OCI-LY7 (cell line): ENCODE measurements around the gene MAP3K13. TPM values are rescaled to one million over a fixed set of nuclear protein-coding genes. Genes with fewer than 3 reads are reported as not detected.

Experiments
- BruUV-seq: library from RNA; stranded (reverse); fragments of 400-500 nt; replicated peaks from 2 replicates; lab custom pipeline; 2021; lab: Mats Ljungman, UMichigan
- CTCF ChIA-PET: fragments of 300-600 bp; sonication (Branson Sonifier 250); formaldehyde crosslinking; loops from one replicate; lab custom pipeline; 2022; ENCODE audit warnings: antibody characterized with exemption; ENCODE audit not compliant: unreplicated experiment; lab: Charles Lee
- POLR2A ChIA-PET: fragments of 300-600 bp; sonication (Branson Sonifier 250); formaldehyde crosslinking; loops from one replicate; lab custom pipeline; 2022; ENCODE audit warnings: antibody characterized with exemption; lab: Charles Lee
- DNase-seq: peaks from one replicate; pipeline ENCODE4 v3.0.0-alpha.2; 2015; ENCODE audit warnings: low spot score
- H2AFZ ChIP-seq: fragments of 200-600 bp; sonication (generic), shearing (Covaris generic); 2 replicates; pipeline ENCODE4 v1.6.1; 2014; ENCODE audit warnings: mild to moderate bottlenecking, antibody characterized with exemption, low read length, moderate library complexity
- H3K27ac ChIP-seq: fragments of 200-600 bp; sonication (generic); 2 replicates; pipeline ENCODE4 v1.5.1; 2014; ENCODE audit warnings: mixed run types, low read depth, mild to moderate bottlenecking, moderate library complexity, low read length, inconsistent platforms; ENCODE audit not compliant: poor library complexity, severe bottlenecking
- H3K36me3 ChIP-seq: fragments of 200-600 bp; sonication (generic); 2 replicates; pipeline ENCODE4 v1.6.1; 2014; ENCODE audit warnings: mild to moderate bottlenecking, antibody characterized with exemption, low read length, moderate library complexity, mixed read lengths; ENCODE audit not compliant: insufficient read depth
- H3K4me1 ChIP-seq: fragments of 200-600 bp; sonication (generic); 2 replicates; pipeline ENCODE4 v1.5.1; 2014; ENCODE audit warnings: mild to moderate bottlenecking, low read length; ENCODE audit not compliant: insufficient read depth, poor library complexity, severe bottlenecking
- H3K4me2 ChIP-seq: fragments of 200-600 bp; sonication (generic); 2 replicates; pipeline ENCODE4 v1.6.1; 2014; ENCODE audit warnings: mild to moderate bottlenecking, low read length
- H3K4me3 ChIP-seq: fragments of 200-600 bp; sonication (generic); 2 replicates; pipeline ENCODE4 v1.5.1; 2014; ENCODE audit warnings: mild to moderate bottlenecking, low read depth, low read length; ENCODE audit not compliant: poor library complexity, severe bottlenecking
- H3K79me2 ChIP-seq: fragments of 200-600 bp; sonication (generic); 2 replicates; pipeline ENCODE4 v1.6.1; 2016; ENCODE audit warnings: low read depth, mild to moderate bottlenecking, low read length, moderate library complexity, mixed read lengths; ENCODE audit not compliant: insufficient read depth
- H3K9me2 ChIP-seq: fragments of 200-600 bp; sonication (generic); 2 replicates; pipeline ENCODE4 v1.6.1; 2016; ENCODE audit warnings: mild to moderate bottlenecking, low read length, mixed read lengths; ENCODE audit not compliant: insufficient read depth
- H3K9me3 ChIP-seq: fragments of 200-600 bp; sonication (generic); 2 replicates; pipeline ENCODE4 v1.6.1; 2014; ENCODE audit warnings: mild to moderate bottlenecking, mixed run types, low read length, mixed read lengths
- H4K20me1 ChIP-seq: fragments of 200-600 bp; sonication (generic); 2 replicates; pipeline ENCODE4 v1.6.1; 2014; ENCODE audit warnings: mild to moderate bottlenecking, antibody characterized with exemption, low read length, moderate library complexity, mixed read lengths; ENCODE audit not compliant: insufficient read depth
- EZH2phosphoT487 ChIP-seq: fragments of 200-600 bp; sonication (generic); IDR thresholded peaks from 2 replicates; pipeline ENCODE4 v1.6.1; 2018; ENCODE audit warnings: low read depth, borderline replicate concordance, mild to moderate bottlenecking, mixed run types, antibody characterized with exemption, low read length, moderate library complexity, mixed read lengths
- intact Hi-C: fragments of 100-400 bp; cut with micrococcal nuclease; formaldehyde crosslinking; loops from one replicate; pipeline ENCODE4 v1.10.0; 2022; ENCODE audit not compliant: unreplicated experiment
- total RNA-seq, 2 experiments: library from RNA; depleted of rRNA in 1 of 2; stranded (reverse); fragments of >200 nt in 1 of 2; shearing (Covaris generic) in 1 of 2; gene quantifications; 2 replicates each; pipeline ENCODE4 v1.2.3, GENCODE V29; 2014 to 2022
- TF ChIP-seq, protein P1 (sequence below): fragments of 200-600 bp; sonication (generic); conservative IDR thresholded peaks from 2 replicates; pipeline ENCODE4 v1.5.1; 2014; ENCODE audit warnings: mild to moderate bottlenecking, antibody characterized with exemption, low read length, moderate library complexity, mixed read lengths

MAP3K13 gene
- total RNA-seq, 2 experiments from 2014 or later, result 7.6 to 15.0 TPM

DNA sequence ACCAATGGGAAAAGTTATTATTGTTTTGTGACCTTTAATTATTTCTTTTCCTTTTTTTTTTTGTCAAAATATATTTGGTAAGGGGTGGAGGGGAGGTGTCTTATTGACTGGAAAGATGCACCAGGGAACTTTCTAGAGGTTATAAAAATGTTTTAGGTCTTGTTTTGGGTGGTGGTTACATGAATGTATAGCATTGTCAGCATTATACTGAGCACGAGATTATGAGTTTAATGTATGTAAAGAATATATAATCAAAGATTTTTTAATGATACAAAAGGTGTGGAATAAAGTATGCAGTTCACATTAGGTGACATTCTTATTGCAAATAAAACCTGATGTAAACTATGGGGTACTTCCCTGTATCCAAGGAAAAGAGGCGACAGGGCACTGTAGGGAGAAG lies 23.0 kb upstream of the MAP3K13 start:
- ChIA-PET POLR2A (no interaction called here), CTCF (no interaction called here)
- DNase-seq, result no peak
- Histone ChIP-seq H3K27ac (no peak overlapping the region), H3K4me2 (no peak overlapping the region), H2AFZ (no peak overlapping the region), H4K20me1 (no peaks in the 10 kb centered on the region), H3K9me3 (no peaks in the 10 kb centered on the region), H3K4me3 (no peak overlapping the region), H3K9me2 (no peaks in the 10 kb centered on the region), H3K36me3 (no peaks in the 10 kb centered on the region), H3K4me1 (no peaks in the 10 kb centered on the region), H3K79me2 (no peaks in the 10 kb centered on the region)
- BruUV-seq, result no TSS peak
- intact Hi-C loops, result no loop called here
- TF ChIP-seq, protein P1, sequence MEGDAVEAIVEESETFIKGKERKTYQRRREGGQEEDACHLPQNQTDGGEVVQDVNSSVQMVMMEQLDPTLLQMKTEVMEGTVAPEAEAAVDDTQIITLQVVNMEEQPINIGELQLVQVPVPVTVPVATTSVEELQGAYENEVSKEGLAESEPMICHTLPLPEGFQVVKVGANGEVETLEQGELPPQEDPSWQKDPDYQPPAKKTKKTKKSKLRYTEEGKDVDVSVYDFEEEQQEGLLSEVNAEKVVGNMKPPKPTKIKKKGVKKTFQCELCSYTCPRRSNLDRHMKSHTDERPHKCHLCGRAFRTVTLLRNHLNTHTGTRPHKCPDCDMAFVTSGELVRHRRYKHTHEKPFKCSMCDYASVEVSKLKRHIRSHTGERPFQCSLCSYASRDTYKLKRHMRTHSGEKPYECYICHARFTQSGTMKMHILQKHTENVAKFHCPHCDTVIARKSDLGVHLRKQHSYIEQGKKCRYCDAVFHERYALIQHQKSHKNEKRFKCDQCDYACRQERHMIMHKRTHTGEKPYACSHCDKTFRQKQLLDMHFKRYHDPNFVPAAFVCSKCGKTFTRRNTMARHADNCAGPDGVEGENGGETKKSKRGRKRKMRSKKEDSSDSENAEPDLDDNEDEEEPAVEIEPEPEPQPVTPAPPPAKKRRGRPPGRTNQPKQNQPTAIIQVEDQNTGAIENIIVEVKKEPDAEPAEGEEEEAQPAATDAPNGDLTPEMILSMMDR, result no peak
- no peak for TF ChIP-seq EZH2phosphoT487

DNA sequence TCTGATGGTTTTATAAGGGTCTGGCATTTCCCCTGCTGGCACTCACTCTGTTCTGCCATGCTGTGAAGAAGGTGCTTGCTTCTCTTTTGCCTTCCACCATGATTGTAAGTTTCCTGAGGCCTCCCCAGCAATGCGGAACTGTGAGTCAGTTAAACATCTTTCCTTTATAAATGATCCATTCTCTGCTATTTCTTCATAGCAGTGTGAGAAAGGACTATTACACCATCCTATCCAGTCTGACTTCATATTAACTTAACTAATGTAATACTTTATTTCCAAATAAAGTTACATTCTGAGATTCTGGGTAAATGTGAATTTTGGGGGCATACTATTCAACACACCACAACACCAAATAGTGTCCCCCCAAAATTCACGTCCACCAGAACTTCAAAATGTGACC lies 22.2 kb upstream of the MAP3K13 start:
- no peaks in the 10 kb centered on the region for H3K9me3 ChIP-seq
- no peaks in the 10 kb centered on the region for H3K4me1 ChIP-seq
- no peak for DNase-seq
- H2AFZ ChIP-seq, result no peak overlapping the region
- intact Hi-C loops, result no loop called here
- H3K36me3 ChIP-seq, result no peaks in the 10 kb centered on the region
- CTCF ChIA-PET, result no interaction called here
- no peak overlapping the region for H3K4me3 ChIP-seq
- TF ChIP-seq EZH2phosphoT487, result no peak
- TF ChIP-seq, protein P1, result no peak
- BruUV-seq, result no TSS peak
- no peak overlapping the region for H3K27ac ChIP-seq
- POLR2A ChIA-PET, result no interaction called here
- H3K4me2 ChIP-seq, result no peak overlapping the region
- no peaks in the 10 kb centered on the region for H4K20me1 ChIP-seq
- no peaks in the 10 kb centered on the region for H3K79me2 ChIP-seq
- H3K9me2 ChIP-seq, result no peaks in the 10 kb centered on the region

DNA sequence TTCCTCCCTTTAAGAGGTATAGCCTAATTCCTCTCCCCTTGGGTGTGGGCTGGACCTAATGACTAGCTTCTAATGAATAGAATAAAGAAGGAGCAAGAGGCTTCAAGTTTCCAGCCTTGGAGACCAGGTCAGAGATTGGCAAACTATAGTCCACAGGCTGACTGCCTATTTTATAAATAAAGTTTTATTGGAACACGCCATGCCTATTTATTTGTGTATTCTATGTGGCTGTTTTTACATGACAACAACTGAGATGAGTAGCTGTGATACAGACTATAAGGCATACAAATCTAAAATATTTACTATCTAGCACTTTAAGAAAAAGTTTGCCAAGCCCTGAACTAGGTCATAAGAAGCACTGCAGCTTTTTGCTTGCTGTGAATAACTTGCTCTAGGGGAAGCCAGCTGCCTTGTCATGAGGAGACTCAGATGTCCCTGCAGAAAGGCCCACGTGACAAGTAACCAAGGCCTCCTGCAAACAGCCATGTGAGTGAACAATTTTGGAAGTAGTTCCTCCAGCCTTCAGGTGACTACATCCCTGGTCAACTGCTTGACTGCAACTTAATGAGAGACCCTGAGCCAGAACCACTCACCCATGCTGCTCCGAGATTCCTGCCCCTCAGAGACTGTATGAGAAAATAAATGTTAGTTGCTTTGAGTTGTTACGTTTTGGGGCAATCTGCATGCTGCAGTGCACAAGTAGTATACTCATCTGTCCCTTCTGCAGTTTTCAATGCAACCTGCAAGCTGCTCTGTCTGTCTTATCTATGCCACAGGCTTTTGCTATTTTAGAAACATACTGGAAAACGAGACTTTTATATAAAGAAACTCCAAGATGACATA lies 21.1 kb upstream of the MAP3K13 start:
- POLR2A ChIA-PET, result no interaction called here
- Histone ChIP-seq H3K4me3 (no peak overlapping the region), H3K9me3 (no peaks in the 10 kb centered on the region), H3K9me2 (no peaks in the 10 kb centered on the region), H3K79me2 (no peaks in the 10 kb centered on the region), H3K4me2 (no peak overlapping the region), H3K4me1 (no peaks in the 10 kb centered on the region), H4K20me1 (no peaks in the 10 kb centered on the region), H3K27ac (no peak overlapping the region), H3K36me3 (no peaks in the 10 kb centered on the region), H2AFZ (no peak overlapping the region)
- BruUV-seq, result no TSS peak
- intact Hi-C loops, result no loop called here
- TF ChIP-seq, protein P1, result no peak
- no peak for TF ChIP-seq EZH2phosphoT487
- CTCF ChIA-PET, result no interaction called here
- DNase-seq, result no peak
